ENCODE results near the gene CAMK2A.

Gene CAMK2A

GRCh38 chr5:150313921-150314716 lies 24.5 kb upstream of the CAMK2A start:
- no peak for DNase-seq

- DNase-seq, result no peak
Measured at GRCh38 chr5:150313501-150313900, 23.9 kb upstream of the CAMK2A start.

GRCh38 chr5:150312518-150312917 lies 22.9 kb upstream of the CAMK2A start:
- DNase-seq, result no peak

- no peak for DNase-seq
Measured at GRCh38 chr5:150311015-150311692, 21.6 kb upstream of the CAMK2A start.

DNA sequence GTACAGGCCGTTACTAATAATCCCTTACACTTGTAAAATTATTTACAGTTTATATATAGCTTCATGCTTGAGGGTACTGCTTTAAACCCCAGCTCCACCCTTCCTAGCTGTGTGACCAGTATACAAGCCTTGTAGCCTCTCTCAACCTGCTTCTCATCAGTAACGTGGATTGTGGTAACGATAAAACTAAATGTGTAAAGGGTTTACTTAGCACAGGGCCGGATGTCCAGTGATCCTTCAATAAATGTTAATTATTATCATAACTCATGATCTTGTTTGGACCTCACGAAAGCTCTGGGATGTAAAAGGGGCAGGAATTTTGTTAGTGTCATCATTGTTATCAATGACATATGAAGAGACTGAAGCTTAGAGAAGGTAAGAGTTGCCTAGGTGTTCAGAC lies 20.7 kb upstream of the CAMK2A start:
- no peak for DNase-seq

DNA sequence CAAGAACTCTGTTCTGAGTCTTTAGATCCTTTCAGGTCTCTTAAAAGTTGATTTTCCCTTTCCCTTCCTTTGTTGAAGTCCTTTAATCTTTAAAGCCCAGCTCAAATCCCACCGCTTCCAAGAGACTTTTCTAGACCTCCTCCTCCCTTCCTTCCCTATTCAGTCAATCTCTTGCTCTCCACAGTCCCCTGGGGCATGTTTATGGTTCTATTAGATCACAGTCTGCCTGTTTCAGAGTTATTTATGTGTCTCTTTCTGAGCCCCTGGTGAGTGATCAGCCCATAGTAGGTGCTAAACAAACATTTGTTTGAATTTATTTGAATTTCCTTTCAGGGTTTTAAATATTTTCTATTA lies 20.3 kb upstream of the CAMK2A start:
- DNase-seq, result no peak

- DNase-seq, result no peak
Measured at GRCh38 chr5:150309101-150309885, 19.7 kb upstream of the CAMK2A start.

DNA sequence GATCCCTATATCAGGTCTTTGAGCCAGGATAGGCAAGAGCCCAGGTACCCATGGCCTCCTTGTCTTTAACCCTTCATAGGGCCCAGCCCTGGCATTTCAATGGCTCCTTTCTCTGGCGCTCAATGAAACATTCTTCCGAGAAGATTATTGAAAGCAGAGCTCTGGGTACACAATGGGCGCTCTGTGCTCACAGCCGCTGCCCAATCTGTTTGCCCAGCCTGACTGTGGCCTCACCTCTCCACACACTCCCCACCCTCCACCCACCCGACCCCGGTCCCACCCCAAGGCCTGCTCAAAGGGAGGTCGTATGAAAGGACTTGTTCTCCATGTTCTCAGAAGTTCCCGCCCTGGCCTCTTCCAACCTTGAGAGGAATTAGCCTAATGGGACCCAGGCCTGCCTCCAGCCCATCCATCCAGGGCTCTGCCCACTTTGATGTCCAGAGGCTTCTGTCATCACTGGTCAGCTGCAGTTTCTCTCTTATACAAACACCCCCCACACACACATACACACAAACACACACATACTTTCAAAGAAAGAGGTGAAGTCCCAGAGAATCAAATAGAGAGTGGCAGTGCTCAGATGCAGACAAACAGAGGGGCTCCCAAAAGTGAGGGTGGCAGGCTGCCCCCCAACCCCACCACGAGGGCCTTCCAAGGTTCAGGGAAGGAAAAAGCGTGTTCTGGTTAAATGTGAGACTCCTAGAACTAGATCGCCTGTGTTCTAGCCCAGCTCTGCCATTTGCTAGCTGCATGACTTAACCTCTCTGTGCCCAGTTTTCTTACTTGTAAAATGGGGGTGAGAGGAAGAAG lies 18.2 kb upstream of the CAMK2A start:
- DNase-seq, result no peak

- no peak for DNase-seq
Measured at GRCh38 chr5:150306775-150307174, 17.2 kb upstream of the CAMK2A start.

DNA sequence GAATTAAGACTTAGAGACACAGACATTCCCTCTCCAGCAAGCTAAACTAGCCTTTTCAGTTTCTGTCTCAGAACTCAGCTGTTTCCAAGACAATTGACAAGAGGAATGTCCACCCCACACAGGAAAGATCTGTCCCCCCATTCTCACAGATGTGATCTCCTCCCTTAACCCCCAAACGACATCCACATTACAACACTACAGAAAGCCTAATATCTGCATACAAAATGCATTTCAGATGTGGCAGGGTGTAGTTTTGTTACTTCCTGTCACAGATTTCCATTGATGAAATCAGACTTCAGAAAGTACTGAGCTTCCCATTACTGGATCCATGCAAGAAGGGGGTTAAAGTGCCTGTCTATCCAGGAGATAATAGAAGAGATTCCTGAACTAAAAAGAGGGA lies 16.0 kb upstream of the CAMK2A start:
- DNase-seq, result no peak

DNA sequence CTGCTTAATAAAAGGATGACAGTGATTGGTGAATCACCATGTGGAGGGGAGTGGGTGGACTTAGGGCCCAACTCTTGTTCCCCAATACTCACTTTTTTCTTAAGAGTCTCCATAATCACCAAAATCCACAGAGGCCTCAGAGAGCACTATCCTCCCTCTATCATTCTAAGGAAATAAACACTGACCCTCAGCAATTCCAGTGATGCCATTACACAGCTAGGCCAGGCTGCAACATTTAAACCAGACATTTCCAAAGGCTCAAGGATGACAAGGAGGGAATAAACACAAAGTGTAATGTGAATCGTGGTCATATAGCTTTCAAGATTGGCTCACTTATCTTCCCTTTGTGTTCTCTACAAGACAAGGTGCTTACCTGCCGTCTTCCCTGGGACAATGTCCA lies 15.5 kb upstream of the CAMK2A start:
- DNase-seq, result no peak

DNA sequence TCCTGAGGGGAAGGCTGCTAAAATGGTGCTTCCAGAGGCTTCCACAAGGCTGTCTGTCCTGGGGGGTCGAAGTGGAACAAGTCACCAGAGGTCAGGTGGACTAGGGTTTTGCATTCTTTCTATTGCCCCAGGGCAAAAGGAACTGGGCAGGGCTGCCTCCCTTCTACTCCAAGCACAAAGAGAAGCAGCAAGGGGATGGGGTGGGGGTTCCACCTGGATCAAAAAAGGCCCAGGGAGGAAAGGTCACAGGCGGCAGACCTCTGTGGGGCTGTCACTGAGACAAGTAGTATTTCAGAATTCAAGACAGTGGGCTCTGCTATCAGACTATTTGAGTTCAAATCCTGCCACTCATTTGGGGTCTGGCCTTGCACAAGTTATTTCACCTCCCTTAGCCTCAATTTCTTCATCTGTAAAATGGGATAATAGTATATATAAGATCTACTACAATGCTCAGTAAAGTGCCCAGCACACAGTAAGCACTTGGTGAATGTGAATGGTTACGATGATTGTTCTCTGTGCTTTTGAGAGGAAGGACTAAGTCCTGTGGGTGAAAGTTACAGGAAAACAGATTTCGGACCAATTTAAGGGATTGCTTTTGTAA lies 15.0 kb upstream of the CAMK2A start:
- DNase-seq, result no peak

- no peak for DNase-seq
Measured at GRCh38 chr5:150303660-150304386, 14.2 kb upstream of the CAMK2A start.

DNA sequence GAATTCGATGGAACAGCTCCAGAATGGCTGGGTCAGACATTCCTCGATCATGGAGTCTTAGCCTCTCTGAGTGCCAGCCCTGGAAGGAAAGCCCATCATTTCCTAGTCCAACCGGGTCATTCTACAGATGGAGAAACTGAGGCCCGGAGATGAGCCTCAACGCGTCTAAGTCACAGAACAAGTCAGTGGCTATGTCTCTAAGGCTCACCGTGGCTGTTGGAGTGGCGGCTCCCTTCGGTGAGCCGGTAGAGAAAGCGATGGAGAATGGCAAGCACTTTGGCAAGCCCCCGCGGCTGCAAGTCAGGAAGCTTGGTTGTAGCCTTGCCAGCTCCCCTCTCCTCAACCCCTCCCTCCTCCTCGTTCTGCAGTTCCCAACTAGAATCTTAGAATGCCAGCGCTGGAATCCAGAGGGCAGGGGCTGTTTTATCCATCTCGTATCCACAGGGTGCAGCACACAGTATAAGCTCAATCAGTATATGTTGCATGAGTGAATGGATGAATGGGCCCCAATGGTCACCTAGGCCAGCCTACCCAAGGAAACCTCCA lies 13.6 kb upstream of the CAMK2A start:
- DNase-seq, result no peak

DNA sequence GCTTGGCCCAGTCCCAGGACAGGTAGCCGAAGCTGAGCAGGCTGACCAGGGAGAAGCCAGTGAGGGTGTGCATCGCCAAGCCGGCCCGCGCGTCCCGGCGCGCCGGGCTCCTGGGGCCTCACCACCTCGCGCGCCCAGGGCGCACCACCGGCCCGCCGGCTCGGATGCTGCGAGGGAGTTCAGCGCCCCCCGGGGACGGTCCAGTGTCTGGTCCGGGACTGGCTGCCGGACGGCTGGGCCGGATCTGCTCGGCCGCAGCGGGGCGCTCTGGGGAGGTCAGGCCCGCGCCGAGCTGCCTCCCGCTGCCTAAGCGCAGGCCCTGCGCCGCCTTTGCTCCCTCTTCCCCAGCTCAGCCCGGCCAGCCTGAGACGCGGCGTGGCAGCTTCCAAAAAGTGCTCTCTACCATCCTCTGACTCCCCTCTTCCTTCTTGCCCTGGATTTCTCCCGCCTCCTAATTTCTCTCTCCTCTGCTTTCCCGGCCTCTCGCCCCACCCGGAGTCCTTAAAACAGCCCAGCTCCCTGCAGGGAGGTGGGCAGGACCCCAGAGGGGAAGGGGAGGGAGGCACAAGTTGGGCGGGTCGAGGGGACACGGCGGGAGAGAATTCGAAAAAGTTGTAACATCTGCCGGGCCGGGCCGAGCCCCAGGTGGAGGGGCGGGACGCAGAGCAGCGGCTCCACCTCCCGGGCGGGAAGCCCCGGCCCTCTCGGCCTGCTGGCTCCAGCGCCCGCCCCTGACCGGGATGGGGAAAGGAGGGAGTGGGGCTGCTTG lies 12.9 kb upstream of the CAMK2A start, which contains the start of gene ARSI:
Gene ARSI, minus strand, starts transcription at position 605 of the 769 bp plus-strand sequence. Its CDS starts 532 bp downstream, at position 73.
- no peak for DNase-seq

GRCh38 chr5:150301901-150302300 lies 12.3 kb upstream of the CAMK2A start:
- no peak for DNase-seq

GRCh38 chr5:150301170-150301505 lies 11.6 kb upstream of the CAMK2A start:
- DNase-seq, result no peak

DNA sequence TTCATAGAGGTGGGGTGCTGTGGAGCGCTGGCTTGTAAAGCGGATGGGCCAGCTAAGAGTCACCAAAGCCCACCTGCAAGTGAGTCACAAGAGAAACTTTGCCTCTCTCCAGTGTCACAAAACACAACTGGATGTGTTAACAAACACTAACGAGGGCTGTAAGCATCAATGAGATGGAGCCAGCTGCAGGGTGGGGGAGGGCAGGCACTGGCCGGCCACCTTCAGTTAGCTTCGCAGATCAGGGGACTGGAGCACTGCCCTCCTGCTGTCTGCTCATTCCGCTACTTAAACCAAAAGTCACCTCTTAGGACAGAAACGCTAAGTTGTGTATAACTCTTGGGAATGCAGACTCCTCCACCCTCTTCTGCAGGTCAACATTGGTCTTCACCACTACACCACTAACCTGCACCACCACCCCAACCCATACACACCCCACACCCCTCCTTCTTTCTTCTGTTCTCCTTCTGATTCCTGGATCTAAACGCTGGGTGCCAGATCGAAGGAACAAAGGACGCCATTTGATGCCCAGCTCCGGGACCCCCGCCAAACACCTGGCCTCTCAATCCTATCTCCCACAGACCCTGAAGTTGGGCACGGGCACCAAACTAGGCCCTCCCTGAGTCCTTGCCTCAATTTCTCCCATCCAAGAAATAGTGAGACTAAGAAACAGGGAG lies 11.1 kb upstream of the CAMK2A start:
- DNase-seq, result no peak

DNA sequence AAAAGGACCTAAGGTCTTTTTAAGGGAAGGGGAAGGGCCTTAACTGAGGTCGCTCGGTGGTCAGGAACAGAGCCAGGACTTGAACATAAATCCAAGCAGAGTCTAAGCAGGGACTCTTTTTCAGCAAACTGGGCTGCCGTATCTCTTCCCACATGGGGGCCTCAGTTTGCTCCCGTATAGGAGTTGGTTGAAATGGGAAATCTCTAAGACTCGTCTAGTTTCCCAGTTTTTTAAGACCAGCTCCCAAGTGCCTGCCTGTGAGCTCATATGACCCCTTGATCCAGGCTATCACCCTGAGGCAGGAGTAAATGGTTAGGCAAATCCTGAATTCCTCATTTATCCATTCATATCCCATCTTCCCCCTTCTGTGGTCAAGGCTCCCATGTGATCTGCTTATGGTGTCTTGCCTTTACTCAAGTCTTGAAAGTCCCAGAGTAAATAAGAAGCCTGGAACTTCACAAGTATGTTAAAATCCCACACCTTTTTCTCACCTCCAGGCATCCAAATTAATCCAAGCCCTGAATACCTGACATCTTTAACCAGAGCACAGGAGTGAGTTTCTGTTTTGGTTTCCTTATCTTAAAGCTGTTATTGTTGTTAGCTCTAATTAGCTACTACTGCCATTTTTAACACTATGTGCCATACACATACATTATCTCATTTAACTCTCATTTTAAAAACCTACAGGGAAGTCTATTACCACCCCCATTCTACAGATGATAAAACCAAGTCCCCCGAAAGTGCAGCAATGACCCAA lies 10.2 kb upstream of the CAMK2A start:
- no peak for DNase-seq

Data from DMS79 treated with DMSO at 0.1 percent for 48 hours (cell line).